GM19438 (cell line): Measurements from ENCODE around the gene GPD1.
"Not testable (repeated sequence)": the region's sequence is repeated elsewhere in the genome, so short reads cannot be mapped to it uniquely, and the experiment has no call there.

ENCODE experiments used
- ATAC-seq: cut with Tn5 transposase; IDR thresholded peaks from one replicate; pipeline ENCODE4 v1.9.1; 2021; ENCODE audit warnings: low read depth; ENCODE audit not compliant: unreplicated experiment

The GPD1 gene

DNA sequence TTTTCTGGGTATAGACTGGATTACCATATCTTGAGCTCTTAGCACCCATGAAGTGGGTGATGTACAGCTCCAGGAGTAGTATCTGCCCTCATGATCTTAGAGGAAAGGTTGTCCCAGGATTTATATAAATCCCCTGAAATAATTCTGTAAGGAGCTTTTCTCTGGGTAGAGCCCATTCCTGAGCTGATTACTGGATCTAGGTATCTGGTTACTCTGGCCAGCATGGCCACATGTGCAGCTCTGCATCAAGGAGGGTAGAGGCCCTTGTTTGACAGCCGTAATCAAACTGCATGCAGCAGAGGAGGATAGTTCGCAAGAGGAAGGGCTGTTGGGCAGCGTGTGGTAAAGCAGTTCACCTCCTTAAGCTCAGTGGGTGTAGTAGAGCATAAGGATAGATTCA, 16.7 kb downstream of the GPD1 start:
- ATAC-seq: no peak

DNA sequence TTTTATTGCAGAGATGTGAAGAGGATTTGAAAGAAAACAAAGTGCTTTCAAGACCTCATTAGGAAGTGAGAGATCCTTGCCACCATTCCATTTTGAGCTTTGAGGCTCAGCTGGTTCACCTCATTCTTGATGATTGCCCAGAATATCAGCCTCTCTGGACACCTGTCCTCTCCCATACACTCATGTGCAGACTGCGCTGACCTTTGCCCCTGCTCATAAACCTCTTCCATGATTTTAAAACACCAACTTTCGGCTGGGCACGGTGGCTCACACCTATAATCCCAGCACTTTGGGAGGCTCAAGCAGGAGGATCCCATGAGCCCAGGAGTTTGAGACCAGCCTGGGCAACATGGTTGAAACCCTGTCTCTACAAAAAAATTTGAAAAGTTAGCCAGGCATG, 17.1 kb downstream of the GPD1 start:
- ATAC-seq: no peak

DNA sequence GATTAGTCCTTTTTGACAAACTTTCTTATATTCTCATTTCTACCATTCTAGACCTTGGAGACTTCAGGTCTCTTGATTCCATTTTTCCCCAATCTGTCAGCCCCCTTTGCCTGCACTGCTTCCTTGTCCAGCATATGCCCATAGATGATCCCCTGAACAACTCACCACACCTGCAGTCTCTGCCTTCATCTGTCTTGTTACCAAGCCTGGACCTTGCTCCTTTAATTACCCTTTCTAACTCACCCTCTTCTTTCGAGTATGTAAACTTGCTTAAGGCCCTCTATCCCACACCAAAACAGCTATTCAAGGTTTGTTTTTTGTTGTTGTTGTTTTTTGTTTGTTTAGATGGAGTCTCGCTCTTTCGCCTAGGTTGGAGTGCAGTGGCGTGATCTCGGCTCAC, 17.8 kb downstream of the GPD1 start:
- ATAC-seq: no peak

DNA sequence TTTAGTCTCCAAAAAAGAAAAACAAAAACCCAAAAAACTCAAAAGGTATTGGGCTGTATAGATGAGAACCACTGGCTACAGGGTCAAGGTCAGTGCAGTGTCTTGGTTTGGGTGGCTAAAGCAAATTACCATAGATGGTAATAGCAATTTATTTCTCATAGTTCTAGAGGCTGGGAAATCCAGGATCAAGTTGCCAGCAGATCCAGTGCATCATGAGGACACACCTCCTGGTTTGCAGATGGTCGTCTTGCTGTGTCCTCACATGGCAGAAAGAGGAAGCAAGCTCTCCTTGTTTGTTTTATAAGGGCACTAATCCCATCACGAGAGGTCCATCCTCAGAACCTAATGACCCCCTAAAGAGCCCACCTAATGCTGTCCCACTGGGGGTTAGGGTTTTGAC, 19.4 kb downstream of the GPD1 start:
- ATAC-seq: no peak

DNA sequence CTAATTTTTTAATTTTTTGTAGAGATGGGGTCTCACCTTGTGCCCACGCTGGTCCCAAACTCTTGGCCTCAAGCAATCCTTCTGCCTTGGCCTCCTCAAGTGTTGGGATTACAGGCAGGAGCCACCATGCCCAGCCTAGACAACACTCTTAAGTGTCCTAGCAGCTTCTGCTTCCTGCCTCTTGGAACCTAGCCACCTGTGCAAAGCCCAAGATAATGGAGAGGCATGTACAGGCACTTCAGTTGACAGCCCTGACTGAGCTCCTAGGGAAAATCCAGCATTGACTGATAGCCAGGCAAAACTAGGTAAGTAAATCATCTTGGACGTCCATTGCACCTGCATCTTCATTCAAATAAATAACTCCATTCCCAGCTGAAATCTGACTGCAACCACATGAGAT, 23.7 kb downstream of the GPD1 start:
- no peak for ATAC-seq

DNA sequence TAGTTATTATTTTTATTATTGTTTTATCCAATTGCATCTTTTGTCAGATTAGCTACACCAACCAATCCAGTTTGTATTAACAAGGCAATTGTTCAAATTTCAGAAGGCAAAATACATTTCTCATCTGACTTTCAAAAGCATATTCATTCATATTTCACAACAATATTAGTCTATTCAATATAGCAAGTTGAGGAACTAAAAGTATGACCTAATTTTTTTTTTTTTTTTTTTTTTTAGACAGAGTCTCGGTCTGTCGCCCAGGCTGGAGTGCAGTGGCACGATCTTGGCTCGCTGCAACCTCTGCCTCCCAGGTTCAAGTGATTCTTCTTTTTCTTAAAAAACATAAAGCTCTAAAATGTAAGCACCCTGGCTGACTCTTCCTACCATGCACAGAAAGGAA, 25.5 kb downstream of the GPD1 start:
- ATAC-seq: no peak

DNA sequence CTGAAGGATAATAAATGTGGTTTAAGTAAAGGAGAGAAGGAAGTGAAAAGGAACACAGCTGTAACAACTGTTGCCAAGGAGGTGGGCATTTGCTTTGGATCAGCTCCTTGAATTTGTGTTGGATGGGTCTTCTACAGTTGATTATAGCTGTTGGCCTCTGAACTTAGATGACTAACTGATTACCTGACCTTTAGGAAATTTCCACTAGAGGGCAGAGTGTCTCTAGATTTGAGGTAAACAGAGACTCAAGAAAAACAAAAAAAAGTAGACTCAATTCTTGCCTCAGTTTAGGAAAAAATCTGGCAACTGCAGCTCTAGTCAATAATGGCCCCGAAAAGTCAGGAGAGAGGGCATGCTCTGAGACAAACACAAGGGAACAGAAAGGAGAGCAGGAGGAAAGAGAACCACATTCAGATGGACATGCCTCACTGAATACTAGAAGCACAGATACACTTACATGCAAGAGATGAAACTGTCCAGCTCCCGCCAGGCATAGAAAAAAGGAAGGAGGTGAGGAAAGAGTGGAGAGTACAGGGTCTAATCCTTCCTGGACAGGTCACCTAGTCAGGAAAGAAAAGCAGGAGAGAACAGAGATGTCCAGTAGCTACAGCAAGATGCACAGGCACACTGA, 28.8 kb downstream of the GPD1 start:
- no peak for ATAC-seq

DNA sequence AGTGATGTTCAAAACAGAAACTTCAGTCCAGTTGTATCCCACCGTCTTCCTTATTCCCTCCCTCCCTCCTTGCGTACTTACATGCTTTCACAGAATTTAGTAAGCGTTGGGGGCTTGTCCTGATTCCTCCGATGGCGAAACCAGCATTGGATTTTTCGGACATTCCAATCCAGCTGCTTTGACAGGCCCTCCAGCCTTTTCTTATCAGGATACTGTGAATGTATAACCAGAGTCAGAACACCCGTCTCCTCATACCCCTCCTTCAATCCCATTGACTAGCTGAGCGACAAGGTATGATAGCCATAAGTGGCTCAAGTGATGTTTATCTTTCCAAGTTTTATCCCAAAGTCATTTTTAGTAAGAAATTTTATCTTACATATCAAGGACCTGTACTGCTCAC, 39.2 kb downstream of the GPD1 start:
- no peak for ATAC-seq

DNA sequence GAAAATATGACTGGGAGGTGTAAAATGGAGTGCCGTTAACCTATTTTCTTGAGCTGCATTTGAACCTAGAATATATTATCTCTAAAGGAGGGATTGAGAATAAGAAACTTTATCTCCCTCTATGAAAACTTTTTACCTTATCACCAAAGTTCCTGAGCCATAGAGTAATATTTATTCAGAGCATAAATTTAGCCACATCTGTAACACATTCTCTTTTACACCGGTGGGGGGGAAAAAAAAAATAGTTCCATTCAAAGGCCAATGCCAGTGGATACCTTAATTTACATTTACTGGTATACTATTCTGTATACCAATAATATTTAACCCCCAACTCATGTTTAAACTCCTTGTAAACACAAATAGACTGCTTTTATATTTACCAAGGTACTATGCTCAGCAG, 41.6 kb downstream of the GPD1 start:
- ATAC-seq: no peak

DNA sequence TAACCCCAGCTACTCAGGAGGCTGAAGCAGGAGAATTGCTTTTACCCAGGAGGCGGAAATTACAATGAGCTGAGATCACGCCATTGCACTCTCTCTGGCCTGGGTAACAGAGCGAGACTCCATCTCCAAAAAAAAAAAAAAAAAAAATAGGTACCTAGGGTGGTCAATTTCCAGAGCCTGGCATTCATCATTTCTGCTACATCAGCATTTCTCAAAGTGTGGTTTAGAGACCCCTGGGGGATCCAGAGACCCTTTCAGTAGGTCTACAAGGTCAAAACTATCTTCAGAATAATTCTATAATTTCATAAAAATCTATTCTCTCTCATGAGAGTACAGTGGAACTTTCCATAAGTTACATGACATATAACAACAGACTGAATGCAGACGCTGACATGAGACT, 43.5 kb downstream of the GPD1 start:
- ATAC-seq: no peak

DNA sequence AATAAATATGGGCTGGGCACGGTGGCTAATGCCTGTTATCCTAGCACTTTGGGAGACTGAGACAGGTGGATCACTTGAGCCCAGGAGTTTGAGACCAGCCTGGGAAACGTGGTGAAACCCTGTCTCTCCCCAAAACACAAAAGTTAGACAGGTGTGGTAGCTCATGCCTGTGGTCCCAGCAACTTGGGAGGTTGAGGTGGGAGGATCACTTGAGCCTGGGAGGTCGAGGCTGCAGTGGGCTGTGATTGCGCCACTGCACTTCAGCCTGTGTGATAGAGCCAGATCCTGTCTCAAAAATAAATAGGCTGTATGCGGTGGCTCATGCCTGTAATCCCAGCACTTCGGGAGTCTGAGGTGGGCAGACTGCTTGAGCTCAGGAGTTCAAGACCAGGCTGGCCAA, 44.2 kb downstream of the GPD1 start:
- ATAC-seq: not testable (repeated sequence)

DNA sequence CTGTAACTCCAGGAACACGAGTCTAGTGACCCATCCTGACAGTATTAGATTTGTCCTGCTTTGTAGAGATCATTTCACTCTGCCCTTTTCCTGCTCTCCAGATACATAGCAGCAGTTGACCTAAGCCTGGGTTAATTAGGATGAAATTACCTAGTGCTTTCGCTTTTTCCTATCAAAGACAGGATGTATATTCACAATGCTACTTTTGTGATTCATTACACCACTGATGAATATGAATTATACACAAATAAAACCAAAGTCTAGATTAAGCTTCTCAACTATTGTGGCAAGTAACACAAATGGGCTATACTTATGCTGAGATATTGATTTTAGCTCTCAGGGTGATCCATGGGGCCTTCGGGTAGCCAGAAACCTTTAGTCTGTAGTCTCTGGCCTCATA, 45.5 kb downstream of the GPD1 start:
- no peak for ATAC-seq

DNA sequence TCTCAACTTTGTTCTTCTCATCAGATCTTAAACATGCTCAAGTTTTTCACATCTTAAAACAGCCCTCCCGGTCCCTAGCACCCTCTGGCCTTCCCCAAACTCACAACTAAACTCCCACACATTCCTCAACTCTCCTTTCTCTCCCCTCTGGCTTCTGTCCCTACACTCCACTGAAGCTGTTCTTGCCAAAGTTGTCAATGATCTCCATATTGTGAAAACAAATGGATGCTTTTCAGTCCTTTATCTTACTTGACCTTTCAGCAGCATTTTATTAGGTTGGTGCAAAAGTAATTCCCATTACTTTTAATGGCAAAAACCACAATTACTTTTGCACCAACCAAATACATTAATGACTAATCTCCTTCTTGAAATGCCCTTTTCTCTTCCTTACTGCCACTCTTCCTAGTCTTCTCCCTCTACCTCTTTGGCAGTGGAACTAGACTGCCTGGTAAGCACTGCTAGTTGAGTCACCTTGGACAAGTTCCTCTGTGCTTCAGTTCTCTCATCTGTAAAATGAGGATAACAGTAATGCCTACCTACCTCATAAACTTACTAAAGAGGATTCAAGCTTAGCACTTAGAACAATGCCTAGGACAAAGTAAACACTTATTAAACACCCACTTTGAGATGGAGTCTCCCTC, 47.4 kb downstream of the GPD1 start:
- ATAC-seq: no peak

DNA sequence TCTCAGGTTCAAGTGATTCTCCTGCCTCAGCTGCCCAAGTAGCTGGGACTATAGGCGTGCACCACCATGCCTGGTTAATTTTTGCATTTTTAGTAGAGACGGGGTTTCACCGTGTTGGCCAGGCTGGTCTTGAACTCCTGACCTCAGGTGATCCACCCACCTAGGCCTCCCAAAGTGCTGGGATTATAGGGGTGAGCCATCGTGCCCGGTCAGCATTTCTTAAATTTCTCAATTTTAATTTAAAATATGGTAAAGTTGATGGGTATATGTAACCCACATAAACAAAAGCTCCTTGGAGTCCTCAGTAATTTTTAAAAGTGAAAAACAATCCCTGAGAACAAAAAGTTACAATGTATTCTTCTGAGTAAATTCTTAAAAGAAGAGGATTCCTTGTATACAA, 51.1 kb downstream of the GPD1 start:
- not testable (repeated sequence) for ATAC-seq

DNA sequence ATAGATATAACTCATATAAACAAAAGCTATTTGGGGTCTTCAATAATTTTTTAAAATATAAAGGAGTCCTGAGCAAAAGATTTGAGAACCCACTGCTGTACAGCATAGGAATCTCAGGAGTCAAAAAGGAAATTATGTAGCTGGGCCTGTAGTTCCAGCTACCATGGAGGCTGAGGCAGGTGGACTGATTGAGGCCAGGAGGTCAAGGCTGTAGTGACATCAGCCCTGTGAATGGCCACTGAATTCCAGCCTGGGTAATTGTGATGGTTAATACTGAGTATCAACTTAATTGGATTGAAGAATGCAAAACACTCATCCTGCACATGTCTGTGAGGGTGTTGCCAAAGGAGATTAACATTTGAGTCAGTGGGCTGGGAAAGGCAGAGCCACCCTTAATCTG, 52.8 kb downstream of the GPD1 start:
- no peak for ATAC-seq

DNA sequence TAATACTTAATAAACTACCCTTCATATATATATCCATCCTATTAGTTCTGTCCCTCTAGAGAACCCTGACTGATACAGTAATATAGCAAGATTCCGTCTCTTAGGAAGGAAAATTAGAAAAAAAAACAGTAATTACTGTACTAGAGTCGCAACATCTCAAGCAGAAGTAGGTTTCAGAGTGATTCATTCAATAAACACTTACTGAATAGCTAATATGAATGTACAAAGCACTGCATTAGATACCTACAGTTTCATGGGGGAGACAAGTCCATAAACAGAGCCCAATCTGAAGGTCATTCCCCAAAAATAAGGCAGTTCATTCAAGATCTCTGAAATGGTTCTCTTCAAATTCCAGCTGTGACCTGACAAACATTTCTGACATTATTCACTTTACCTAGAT, 53.5 kb downstream of the GPD1 start:
- no peak for ATAC-seq

DNA sequence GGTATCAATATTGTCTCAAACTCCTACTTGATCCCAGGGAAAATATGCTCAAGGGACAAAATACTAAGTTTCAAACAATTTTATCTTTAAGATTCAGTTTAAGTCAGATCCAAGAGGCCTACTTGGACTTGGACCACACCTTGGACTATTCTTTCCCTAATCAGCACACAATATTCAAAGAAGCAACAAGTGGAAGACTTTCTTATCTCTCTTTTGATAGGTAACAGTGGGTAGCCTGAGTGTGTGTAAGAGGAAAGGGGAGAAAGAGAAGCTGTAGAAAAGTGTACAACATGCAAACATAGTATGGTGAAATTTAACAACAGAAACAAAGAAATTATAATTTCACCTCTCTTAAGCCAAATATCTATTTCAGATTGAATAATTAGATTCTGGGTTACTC, 56.8 kb downstream of the GPD1 start:
- no peak for ATAC-seq
